ENCODE data around the gene FBXO42.
"Not testable (repeated sequence)": the region's sequence is repeated elsewhere in the genome, so short reads cannot be mapped to it uniquely, and the experiment has no call there.

FBXO42 gene

GRCh38 chr1:16217061-16217785 lies 135.1 kb downstream of the FBXO42 start:
- peak; percentile 91 to 96 (median 93) for DNase-seq

- peak; percentile 74 to 92 (median 82) for DNase-seq
Observed at GRCh38 chr1:16215882-16216753, 136.2 kb downstream of the FBXO42 start.

- DNase-seq, result not testable (repeated sequence)
Observed at GRCh38 chr1:16215240-16215639, 137.0 kb downstream of the FBXO42 start.

GRCh38 chr1:16213544-16213943 lies 138.7 kb downstream of the FBXO42 start:
- not testable (repeated sequence) for DNase-seq

- DNase-seq, result no peak
Observed at GRCh38 chr1:16213013-16213412, 139.3 kb downstream of the FBXO42 start.

DNA sequence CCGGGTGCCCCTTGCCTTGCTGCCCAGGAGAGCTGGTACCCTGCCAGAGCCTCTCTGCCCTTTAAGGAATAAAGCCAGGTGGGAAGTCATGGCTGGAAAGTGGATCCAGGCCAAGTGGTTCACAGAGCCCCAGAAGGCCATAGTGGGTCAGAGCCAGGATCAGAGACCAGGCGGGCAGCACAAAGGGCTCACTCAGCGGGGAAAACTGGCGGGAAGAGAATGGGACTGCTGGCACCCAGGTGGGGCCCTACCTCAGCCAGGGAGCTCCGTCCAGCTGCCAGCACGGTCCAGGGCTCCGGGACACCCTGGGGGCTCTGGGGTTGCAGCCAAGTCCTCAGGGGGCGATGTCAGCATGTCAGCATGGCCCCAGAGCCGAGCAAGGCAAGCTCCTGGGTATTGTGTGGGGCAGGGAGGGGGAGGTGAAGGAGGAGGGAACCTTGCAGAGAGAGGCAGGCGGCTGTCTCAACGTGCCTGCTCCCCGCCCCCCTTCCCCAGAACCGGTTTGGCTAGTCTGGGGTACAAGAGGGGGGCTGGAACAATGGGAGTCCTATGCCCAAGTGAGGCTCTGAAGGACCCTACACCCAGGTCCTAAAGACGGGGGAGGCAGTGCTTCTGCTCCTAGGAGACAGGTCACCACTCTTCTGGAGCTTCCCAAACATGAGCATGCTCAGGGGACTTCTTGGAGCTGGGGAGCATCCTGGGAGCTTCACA lies 139.9 kb downstream of the FBXO42 start, which contains the start of gene ARHGEF19:
Gene ARHGEF19 (minus strand): TSS at position 402 of the 711 bp plus-strand sequence. CDS start 3,598 bp downstream, outside the sequence.
- peak in 2 of 3 experiments; percentile 89 to 94 for DNase-seq

- DNase-seq, result no peak
Observed at GRCh38 chr1:16211824-16212223, 140.5 kb downstream of the FBXO42 start.

DNA sequence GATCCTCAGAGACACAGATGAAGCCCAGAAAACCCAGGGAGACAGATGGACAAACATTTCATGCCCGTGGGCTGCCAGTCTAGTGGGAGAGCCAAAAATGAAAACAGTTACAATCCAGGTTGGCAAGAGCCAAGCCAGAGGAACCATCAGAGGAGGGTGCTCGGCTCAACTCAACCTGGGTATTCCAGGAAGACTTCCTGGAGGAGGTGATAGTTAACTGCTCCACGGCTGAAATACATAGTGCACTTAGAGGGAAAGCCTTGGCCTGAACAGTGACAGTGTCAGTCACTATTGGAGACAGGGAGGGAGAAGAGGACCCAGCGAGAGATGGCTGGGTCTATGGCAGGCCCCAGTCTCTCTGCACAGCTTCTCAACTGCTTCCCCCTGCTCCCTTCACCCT lies 141.7 kb downstream of the FBXO42 start:
- no peak for DNase-seq

DNA sequence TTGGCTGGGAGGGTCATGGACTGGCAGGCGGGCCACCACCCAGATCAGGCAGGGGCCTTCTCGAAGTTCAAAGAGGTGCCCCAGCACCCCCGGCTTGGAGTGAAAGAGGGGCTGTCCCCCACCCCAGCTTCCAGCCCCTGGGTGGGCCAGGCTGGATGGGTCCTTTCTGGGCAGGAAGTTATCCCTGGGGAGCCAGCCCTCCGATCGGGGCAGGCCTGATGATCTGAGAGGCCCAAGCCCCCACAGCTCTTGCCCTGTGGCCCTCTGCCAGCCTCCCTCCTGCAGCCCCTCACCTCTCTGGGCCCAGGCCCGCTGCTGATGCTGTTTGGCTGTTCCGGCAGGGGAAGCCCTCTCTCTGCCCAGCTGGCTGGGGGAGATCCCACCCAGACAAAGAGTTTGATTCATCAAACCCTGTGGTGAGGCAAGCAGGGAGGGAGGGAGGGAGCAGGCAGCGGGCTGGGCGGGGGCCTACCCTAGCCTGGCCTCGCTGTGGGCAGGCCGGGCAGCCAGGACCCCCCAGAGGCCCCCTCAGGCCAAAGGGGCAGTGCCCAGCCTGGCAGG lies 142.4 kb downstream of the FBXO42 start:
- DNase-seq, result no peak

GRCh38 chr1:16209132-16209846 lies 143.0 kb downstream of the FBXO42 start:
- DNase-seq, result no peak

- no peak for DNase-seq
Observed at GRCh38 chr1:16208270-16208987, 143.9 kb downstream of the FBXO42 start.

GRCh38 chr1:16207318-16208269 lies 144.7 kb downstream of the FBXO42 start:
- DNase-seq, result no peak

GRCh38 chr1:16206547-16207317 lies 145.5 kb downstream of the FBXO42 start:
- peak; percentile 96 to 99 (median 98) for DNase-seq

GRCh38 chr1:16205891-16206546 lies 146.3 kb downstream of the FBXO42 start:
- DNase-seq, result no peak

DNA sequence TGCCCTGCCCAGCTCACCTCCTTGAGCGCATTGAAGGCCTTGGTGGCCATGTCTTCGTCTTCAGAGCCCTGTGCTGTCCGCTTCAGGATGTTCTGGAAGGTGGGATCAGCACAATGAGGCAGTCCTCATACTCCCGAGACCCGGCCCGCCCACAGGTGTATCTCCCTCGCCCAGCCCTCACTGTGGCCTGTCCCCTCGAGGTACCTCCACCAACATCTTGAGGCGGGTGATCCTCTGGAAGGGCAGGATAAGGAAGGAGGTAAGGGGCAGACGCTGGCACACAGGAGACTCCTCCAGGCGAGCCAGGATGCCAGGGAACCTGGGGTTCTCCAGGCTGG lies 147.0 kb downstream of the FBXO42 start:
- no peak for DNase-seq

DNA sequence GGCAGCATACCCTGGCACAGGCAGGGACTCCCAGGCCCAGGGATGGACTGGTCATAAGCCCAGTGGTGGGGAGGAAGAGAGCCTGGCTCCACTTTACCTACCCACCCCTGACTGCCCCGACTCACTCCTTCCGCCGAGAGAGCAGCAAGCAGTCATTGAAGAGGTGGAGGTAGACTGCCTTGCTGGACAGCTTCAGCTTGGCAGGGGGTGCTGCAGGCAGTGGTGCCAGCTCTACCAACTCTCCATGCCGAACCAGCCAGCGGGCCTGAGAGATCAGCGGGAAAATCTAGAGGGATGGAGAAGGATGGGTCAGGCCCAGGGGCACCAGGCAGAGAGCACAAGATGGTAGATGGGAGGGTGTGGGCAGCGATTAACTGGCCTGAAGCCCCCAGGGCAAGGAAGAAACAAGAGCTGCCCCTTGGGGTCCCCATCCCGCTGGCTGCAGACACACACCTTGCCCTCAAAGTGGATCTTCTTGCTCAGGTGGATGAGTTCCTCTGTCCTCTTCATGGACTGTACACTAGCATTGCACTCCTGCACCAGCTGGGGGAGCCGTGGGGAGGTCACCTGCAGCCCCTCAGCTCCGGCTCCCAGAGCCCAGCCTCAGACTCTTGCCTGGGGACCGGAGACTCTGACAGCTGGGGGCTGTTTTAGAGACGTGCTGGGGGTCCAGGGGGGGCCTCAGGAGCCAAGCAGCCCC lies 147.5 kb downstream of the FBXO42 start:
- peak in 1 of 3 experiments; percentile 44 for DNase-seq

GRCh38 chr1:16204216-16204615 lies 148.1 kb downstream of the FBXO42 start:
- DNase-seq, result no peak

GRCh38 chr1:16203550-16203949 lies 148.7 kb downstream of the FBXO42 start:
- DNase-seq, result no peak

Measured in NCI-H1417 (cell line).